Measurements from ENCODE around the gene NOC2L.
A peak's percentile ranks its signal among the peaks of the same experiment; 100 is the strongest.
"Not testable (repeated sequence)": the region's sequence is repeated elsewhere in the genome, so short reads cannot be mapped to it uniquely, and the experiment has no call there.

Gene NOC2L

DNA sequence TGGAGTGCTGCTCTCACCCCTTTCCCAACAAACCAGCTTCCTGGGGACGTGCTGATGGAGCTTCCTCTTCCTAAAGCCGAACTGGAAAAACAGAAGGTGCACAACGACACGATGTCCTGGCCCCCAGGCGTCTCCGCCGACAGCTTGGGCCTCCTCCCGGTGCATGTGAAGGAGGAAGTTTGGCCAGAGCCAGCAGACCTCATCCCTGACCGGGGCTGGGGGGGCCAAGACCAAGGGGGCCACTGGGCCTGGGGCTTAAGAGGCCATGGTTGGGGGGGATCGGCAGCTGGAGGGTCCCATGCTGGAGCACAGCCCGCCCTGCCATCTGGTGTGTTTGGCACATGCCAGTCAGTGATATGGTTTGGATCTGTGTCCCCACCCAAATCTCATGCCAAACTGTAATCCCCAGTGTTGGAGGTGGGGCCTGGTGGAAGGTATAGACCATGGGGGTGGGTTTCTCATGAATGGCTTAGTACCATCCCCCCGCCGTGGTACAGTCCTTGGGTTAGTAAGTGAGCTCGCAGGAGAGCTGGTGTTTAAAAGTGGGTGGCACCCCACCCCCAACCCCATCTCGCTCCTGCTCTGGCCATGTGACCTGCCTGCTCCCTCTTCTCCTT is 34.4 kb upstream of the NOC2L start:
- no peak for DNase-seq (ENCODE audit: low read depth)

DNA sequence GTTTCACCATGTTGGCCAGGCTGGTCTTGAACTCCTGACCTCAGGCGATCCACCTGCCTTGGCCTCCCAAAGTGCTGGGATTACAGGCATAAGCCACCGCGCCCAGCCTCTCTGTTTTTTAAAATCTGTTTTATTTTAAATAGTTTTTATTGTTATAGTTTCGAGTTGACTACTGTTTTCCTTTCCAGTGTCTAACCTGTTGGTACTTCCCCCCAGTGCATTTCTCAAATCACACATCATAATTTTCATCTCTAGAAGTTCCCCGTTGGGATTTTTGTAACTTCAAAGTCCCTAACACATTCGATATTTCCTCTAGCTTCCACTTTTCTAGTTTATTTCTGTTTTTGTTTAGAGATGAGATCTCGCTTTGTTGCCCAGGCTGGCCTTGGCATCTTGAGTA is 33.3 kb upstream of the NOC2L start:
- DNase-seq (ENCODE audit: low read depth): no peak

DNA sequence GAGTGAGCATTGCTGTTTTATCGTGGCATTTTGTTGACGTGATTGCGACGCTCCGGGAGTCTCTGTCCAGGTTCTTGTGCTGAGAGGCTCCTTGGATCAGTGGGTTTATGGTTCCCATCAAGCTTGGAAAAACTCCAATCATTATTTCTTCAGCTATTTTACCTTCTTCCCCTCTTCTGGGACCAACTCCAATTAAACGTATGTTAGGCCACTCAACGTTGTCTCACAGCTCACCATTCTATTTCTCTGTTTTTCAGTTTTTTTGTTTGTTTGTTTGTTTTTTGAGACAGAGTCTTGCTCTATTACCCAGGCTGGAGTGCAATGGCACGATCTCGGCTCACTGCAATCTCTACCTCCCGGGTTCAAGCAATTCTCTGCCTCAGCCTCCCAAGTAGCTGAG is 32.8 kb upstream of the NOC2L start:
- DNase-seq (ENCODE audit: low read depth): no peak

DNA sequence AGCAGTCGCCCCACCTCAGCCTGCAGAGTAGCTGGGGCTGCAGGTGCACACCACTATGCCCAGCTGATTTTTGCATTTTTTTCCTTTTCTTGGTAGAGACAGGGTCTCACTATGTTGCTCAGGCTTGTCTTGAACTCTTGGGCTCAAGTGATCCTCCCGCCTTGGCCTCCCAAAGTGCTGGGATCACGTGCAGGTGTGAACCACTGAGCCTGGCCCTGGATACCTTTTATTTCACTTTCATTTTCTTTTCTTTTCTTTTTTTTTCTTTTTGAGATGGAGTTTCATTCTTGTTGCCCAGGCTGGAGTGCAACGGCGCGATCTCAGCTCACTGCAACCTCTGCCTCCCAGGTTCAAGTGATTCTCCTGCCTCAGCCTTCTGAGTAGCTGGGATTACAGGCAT is 32.2 kb upstream of the NOC2L start:
- not testable (repeated sequence) for DNase-seq (ENCODE audit: low read depth)

DNA sequence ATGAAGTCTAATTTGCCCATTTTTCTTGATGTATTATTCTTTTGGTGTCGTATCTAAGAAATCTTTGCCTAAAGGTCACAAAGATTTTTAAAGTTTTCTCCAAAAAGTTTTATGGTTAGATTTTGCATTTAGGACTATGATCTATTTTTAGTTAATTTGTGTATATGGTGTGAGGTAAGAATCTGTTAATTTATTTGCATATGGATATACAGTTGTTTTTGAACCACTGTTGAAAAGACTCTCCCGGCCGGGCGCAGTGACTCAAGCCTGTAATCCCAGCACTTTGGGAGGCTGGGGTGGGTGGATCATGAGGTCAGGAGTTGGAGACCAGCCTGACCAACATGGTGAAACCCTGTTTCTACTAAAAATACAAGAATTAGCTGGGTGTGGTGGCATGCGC is 29.0 kb upstream of the NOC2L start:
- DNase-seq (ENCODE audit: low read depth): not testable (repeated sequence)

DNA sequence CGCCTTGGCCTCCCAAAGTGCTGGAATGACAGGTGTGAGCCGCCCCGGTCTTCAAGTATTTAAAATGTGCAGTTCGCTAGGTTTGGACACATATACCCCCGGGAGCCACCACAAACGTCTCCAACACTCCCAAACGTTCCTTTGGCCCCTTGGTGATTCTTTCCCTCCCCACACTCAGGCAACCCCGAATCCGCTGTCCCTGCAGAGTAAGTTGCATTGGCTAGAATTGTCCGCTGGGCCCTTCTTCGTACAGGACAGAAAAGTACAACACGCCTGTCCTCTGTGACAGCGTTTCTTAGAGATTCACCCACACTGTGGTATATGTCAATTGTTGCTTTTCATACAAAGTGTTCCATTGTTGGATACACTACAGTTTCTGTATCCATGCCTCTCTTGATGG is 26.1 kb upstream of the NOC2L start:
- no peak for DNase-seq (ENCODE audit: low read depth)

DNA sequence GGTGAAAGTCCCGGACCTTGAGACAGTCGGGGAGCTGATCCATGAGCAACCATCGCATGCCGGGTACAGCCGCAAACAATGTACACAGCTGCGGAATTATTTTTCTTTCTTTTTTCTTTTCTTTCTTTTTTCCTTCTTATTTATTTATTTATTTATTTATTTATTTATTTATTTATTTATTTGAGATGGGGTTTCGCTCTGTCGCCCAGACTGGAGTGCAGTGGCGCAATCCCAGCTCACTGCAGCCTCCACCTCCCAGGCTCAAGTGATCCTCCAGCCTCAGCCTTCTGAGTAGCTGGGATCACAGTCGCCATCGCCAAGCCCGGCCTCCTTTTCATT is 25.4 kb upstream of the NOC2L start:
- DNase-seq (ENCODE audit: low read depth): no peak

DNA sequence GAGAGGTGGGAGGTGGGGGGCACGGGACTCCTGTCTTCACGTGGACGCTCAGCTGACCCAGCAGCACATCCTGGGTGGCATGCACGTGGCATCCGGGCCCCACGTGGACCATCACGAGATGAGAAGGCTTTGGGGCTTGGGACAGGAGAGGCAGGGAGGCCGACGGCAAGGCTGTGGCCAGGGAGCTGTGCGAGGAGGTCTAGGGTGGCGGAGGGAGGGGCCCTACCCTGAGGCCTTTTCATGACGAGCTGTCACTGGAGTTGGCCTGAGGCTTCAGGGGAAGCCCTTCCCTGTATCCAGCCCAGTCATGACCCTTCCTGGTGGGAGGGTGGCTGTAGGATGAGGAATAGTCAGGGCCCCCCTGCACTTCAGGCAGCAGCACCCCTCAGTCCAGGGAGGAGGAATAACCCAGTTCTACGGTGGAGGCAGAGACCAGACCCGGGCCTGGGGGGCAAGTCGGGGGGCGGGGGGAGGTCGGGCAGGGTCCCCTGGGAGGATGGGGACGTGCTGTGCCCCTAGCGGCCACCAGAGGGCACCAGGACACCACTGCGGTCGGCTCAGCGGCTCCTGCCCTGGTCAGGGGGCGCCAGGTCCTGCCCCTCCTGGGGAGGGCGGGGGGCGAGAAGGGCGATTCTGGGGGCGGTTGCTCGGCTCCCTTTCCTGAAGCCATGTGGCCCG is 24.9 kb upstream of the NOC2L start:
- DNase-seq (ENCODE audit: low read depth): peak; percentile 39

DNA sequence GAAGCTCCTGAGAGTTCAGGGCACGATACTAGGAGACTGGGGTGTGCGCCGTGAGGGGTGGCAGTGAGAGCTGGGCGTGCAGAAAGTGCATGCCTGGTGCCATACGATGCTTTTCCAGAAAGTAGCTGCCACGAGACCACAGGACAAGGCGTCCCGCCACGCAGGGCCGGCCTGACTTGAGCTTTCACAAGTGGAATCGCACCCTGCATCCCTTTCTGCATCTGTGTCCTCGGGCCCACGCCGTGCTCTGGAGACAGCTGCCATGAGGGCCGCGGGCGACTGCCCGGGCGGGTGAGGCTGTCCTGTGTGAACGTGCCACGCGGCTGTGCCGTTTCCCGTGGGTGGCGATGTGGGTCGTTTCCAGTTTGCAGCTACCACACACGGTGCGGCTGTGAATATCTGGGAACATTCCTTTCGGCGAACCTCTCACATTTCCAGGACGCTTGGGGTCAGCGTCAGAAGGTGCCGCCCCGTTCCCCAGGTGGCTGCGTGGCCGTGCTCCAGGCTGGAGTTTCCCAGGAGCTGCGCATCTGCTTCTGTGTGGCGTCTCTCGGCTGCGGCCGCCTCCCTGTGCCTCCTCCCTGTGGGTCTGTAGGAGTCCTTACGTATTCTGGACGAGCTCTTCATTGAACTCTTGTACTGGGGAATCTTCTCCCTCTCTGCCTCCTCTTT is 23.8 kb upstream of the NOC2L start:
- no peak for DNase-seq (ENCODE audit: low read depth)

DNA sequence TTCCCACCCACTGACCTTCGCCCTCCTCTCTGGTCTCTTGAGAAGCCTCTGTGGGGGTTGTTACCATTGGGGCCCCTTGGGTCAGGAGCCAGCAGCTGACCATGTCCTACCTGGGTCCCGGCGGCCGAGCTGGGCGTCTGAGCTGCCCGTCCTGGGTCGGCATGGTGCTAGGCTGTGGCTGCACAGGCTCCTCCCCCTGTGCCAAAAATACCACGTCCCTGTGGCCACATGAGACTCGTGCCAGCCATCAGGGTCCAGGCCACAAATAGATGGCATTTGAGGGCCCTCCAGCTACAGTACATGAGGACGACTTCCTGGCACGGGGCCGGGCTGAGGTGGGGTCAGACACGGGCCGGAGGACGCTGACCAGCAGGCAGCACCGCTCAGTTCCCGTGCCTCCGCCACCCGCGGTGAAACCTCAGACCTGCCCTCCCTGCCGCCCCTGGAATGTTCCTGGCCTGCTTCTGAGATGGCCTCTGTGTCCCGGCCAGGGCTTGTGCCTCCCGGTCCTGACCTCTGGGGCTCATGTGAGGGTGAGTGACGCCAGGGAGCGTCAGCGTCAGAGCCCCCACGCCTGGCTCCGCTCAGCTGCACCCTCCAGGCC is 23.0 kb upstream of the NOC2L start, which contains the start of gene PERM1:
Gene PERM1 (minus strand): TSS at position 139 of the 604 bp plus-strand sequence. CDS start 1,064 bp downstream, outside the sequence.
- DNase-seq (ENCODE audit: low read depth): no peak

DNA sequence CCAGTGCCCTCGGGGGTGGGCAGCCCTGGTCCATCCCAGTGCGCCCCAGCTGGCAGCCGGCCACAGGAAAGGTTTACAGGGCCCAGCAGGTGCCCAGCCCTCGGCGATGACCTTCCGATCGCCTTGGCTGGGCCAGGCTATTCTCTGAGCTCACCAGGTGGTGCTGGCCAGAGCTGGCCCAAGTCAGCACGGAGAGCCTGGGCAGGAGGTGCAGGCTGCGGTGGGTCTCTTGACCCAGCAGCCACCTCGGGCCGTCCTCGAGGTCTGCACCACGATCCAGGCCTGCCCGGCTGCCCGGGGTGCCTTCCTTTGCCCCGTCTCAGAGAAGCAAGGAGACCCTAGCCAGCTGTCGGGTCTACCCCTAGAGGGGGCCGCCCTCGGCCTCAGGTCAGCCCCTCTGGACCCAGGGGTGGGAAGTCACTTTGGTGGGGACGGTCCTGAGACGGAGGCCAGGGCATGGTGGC is 22.5 kb upstream of the NOC2L start:
- DNase-seq (ENCODE audit: low read depth): no peak

DNA sequence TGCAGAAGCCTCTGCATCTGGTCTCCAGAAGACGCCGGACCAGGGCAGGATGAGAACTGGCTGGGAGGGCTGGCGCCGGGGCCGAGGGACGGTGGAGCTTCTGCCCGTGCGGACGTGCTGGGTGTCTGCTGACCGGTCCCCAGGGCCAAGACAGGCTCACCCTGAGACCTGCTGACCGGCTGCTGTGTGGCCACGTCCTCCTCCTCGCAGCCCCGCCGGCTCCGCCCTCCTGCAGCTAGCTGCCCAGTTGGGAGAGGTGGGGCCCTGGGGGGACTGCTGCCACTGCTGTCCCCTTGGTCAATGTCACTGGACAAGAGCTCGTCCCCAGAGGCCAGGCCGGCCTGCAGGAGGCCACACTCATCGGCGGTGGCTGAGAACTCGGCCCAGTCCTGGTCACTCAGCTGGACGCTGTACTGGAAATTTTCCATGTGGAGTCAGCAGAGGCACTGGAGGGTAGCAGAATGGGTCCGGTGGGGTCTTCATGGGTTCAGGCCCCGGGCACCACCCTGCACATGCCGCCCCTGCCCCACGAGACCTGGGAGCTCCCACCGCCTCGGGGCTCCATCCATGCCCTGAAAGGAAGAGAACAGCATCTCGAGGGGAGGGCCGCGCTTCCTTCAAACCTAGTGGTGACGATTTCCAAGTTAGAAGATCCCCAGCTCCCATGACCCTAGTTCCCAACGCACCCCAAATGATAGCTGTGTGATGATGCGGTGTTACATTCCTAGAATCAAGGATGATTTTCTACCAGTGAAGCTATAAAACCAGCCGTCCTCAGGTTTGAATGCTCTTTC is 21.7 kb upstream of the NOC2L start:
- DNase-seq (ENCODE audit: low read depth): no peak

DNA sequence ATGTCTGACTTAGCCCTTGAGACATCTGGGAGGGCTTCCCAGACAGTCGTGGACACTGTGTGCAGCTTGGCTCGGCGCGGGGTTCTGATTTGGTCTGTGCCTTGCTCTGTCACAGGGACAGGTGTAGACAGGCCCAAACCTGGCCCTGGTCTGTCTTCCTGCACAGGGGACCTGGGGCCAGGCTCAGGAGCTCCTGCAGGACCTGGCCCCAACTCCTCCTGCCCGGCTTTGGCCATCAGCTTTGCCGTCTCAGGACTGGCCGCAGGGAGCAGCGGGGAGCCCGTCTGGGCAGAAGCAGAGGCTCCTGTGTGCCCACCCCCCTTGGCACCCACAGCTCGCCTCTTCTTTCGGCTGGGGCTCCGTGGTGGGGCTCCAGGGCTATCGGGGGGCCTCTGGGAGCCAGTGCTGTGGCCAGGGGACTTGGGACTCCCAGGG is 21.1 kb upstream of the NOC2L start:
- DNase-seq (ENCODE audit: low read depth): no peak

DNA sequence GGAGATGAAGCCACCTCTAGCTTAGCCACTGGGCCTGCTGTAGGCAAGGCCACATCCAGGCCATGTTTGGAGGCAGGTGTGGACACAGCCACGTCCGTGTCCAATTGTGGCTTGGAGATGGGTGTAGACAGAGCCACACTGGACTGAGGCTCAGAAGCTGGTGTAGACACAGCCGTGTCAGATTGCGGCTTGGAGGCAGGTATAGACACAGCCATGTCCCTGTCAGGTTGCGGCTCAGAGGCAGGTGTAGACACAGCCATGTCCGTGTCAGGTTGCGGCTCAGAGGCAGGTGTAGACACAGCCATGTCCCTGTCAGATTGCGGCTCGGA is 20.7 kb upstream of the NOC2L start:
- no peak for DNase-seq (ENCODE audit: low read depth)

DNA sequence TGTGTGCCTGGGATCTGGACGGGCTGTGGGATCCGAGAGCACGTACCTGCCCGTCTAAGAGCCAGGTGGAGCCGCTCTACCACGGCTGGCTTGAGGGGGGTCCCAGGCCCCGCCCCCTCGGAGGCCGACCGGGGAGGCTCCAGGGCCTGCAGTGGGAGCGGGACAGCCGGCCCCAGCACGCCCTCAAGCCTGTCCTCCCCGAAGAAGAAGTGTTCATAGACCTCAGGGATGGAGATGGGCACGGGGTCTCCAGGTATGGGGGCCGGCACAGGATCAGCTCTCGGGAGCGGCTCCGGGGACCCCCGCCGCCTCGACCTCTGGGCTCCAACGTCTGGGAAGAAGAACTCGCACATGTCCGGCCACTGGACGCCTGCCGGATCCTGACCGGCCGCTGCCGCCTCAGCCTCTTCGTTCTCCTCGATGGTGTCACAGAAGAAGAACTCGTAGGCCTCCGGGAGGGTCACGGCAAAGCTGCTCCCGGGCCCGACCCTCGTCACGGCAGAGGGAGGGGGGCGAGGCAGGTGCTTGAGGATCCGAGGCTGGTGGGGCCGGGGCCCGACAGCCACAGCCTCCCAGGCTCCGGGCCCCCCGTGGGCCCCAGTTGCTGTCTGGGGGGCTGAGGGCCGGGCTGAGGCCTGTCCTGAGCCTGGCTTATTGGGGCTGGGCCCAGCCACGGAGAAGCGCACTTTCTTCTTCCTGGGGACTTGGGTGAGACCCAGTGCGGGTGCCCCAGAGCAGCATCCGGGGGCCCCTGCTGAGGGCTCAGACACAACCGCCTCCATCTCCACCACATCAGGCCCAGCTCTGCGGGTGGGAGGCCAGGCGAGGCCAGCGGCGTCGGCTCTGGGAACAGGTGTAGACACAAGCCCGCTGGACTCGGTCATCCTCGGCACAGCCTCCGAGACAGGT is 20.0 kb upstream of the NOC2L start:
- no peak for DNase-seq (ENCODE audit: low read depth)

DNA sequence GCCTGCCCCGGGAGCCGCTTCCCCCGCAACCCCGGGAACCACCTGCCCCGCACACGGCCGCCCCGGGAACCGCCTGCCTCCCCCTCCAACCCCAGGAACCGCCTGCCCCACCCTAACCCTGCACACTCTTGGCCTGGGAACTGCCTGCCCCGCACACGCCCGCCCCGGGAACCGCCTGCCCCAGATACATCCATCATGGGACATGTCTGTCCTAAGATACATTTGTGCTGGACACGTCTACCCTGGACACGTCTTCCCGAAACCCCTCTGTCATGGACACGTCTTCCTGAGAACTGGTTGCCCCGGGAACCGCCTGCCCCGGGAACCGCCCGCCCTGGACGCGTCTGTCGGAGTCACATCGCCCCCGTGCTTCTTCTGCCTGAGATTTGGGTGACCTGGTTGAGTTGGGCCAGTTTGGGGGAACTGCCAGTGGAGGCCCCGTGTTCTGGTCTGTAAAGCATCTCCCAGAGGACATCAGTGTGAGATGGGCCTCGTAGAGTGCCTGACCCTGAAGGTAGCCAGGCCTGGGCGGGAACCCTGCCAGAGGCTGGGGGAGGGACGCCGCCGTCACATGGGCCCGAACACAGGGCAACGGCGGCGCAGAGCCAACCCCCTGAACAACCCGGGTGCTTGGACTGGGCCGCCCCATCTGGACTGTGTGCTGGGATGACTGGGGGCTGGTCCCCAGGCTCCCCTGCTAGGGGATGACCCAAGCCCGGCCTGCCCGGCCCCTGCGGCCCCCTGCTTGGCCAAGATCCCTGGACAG is 19.2 kb upstream of the NOC2L start:
- DNase-seq (ENCODE audit: low read depth): no peak

DNA sequence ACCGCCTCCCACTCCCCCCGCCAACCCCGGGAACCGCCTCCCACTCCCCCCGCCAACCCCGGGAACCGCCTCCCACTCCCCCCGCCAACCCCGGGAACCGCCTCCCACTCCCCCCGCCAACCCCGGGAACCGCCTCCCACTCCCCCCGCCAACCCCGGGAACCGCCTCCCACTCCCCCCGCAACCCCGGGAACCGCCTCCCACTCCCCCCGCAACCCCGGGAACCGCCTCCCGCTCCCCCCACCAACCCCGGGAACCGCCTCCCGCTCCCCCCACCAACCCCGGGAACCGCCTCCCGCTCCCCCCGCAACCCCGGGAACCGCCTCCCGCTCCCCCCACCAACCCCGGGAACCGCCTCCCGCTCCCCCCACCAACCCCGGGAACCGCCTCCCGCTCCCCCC is 17.7 kb upstream of the NOC2L start:
- not testable (repeated sequence) for DNase-seq (ENCODE audit: low read depth)

DNA sequence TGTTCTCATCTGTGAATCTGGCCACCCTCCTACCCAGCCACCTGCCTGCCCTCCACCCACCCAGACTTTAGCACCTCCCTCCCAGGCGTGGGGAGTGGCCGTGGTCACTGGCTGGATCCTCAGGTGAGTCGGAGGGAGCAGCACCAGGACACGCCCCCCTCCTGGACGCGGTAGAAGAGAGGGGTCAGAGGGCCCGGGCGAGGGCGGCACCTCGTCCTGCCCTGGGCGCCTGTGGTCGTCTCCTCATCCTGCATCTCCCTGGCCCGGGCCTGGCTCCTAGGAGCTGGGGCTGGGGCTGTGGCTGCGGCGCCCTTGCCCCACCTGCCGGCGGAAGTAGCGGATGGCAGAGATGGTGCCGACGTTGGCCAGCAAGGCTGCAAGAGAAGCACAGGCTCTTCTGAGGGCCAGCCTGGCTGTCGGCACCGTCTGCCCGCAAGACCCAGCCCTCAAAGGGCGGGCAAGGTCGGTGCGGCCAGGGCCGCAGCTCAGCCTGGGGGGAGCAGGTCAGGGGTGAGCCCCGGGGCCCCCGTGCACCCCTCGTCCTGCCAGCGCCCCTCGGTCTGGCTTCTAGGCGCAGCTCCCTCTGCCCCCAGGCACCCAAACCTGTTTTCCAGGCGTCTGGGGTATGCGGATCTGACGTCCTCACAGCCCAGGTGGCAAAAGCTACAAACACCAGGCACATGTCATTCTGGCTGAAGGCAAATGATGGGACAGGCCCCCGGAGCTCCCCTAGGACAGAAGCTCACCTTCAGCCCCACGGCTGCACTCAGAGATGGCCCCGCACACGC is 17.0 kb upstream of the NOC2L start:
- peak; percentile 44 for DNase-seq (ENCODE audit: low read depth)

DNA sequence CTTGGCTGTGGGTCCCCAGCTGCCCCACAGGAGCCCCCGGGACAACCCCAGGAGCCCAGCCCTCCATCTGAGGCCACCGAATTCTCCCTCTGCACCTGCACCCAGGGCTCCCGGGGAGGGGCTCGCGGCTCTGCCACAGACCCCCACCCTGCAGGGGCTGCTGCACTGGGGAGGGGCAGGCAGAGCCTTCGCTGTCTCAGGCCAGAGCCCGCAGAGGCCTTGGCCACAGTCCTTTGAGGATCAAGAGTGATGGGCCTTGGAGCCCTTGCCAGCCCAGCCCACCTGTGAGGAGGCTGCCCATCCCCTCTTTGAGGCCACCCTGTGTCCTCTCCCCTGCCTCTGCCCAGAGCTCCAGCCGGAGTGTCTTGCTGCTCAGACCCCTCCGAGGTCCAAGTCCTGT is 16.3 kb upstream of the NOC2L start:
- DNase-seq (ENCODE audit: low read depth): no peak

Data from stimulated activated CD8-positive, alpha-beta memory T cell treated with anti-CD3 and anti-CD28 coated beads, Interleukin-12 subunit alpha, Interleukin-12 subunit beta, amount 100 ng/mL, for 4 hours (primary cell).